Mammary epithelial cell (primary cell): ENCODE results near the gene SMAD7.

Experiments used
- EZH2 ChIP-seq: IDR thresholded peaks from 2 replicates; pipeline ENCODE4 v1.6.1; 2012; ENCODE audit warnings: low read length, inconsistent platforms, borderline replicate concordance
- TF ChIP-seq, protein P1 (sequence below), 2 donors: IDR thresholded peaks in 1 of 2; conservative IDR thresholded peaks in 1 of 2; 2 replicates each; pipeline ENCODE4 v1.5.1; 2011 to 2012; ENCODE audit warnings: inconsistent platforms in 2 of 2, low read length in 2 of 2, mild to moderate bottlenecking in 2 of 2, control low read depth in 1 of 2, low read depth in 1 of 2; ENCODE audit not compliant: insufficient read depth in 1 of 2; ENCODE audit errors: extremely low read depth in 1 of 2

- TF ChIP-seq, protein P1, sequence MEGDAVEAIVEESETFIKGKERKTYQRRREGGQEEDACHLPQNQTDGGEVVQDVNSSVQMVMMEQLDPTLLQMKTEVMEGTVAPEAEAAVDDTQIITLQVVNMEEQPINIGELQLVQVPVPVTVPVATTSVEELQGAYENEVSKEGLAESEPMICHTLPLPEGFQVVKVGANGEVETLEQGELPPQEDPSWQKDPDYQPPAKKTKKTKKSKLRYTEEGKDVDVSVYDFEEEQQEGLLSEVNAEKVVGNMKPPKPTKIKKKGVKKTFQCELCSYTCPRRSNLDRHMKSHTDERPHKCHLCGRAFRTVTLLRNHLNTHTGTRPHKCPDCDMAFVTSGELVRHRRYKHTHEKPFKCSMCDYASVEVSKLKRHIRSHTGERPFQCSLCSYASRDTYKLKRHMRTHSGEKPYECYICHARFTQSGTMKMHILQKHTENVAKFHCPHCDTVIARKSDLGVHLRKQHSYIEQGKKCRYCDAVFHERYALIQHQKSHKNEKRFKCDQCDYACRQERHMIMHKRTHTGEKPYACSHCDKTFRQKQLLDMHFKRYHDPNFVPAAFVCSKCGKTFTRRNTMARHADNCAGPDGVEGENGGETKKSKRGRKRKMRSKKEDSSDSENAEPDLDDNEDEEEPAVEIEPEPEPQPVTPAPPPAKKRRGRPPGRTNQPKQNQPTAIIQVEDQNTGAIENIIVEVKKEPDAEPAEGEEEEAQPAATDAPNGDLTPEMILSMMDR (conservative IDR thresholded peaks at IDR 0.05 in 1 of 2, IDR thresholded peaks at IDR 0.05 in 1 of 2; ENCODE audit: extremely low read depth in 1 of 2, insufficient read depth in 1 of 2, low read depth in 1 of 2, low read length in 2 of 2) = no peak
- no peak for TF ChIP-seq EZH2
Observed at GRCh38 chr18:48923746-48924629, 26.8 kb downstream of the SMAD7 start.
